Mesendoderm (in vitro differentiated cells): ENCODE data around the gene LEFTY2.

Source experiments
- DNase-seq: peaks from one replicate; pipeline ENCODE4 v3.0.0; 2013
- H2AK5ac ChIP-seq: 2 replicates; pipeline ENCODE4 v1.6.1; 2013; ENCODE audit warnings: low read length, inconsistent platforms
- H2BK120ac ChIP-seq: 2 replicates; pipeline ENCODE4 v1.6.1; 2013; ENCODE audit warnings: low read depth, mild to moderate bottlenecking, low read length, moderate library complexity, mixed read lengths
- H2BK15ac ChIP-seq: replicated peaks from 2 replicates; pipeline ENCODE4 v1.6.1; 2013; ENCODE audit warnings: low read depth, mild to moderate bottlenecking, moderate library complexity
- H2BK5ac ChIP-seq: 2 replicates; pipeline ENCODE4 v1.6.1; 2013; ENCODE audit warnings: low read length, inconsistent platforms
- H3K18ac ChIP-seq: 2 replicates; pipeline ENCODE4 v1.6.1; 2013; ENCODE audit warnings: mild to moderate bottlenecking, low read length, mixed read lengths
- H3K23ac ChIP-seq: one replicate; pipeline ENCODE4 v1.6.1; 2013; ENCODE audit warnings: low read length
- H3K27ac ChIP-seq: 2 replicates; pipeline ENCODE4 v1.5.1; 2013; ENCODE audit warnings: low read depth, mild to moderate bottlenecking, inconsistent platforms, low read length, moderate library complexity
- H3K27me3 ChIP-seq: 2 replicates; pipeline ENCODE4 v1.6.1; 2013; ENCODE audit warnings: low read length, control low read depth, mild to moderate bottlenecking, inconsistent platforms; ENCODE audit not compliant: insufficient read depth, poor library complexity
- H3K36me3 ChIP-seq: 2 replicates; pipeline ENCODE4 v1.6.1; 2013; ENCODE audit warnings: low read length, inconsistent platforms; ENCODE audit not compliant: control insufficient read depth, insufficient read depth
- H3K4ac ChIP-seq: one replicate; pipeline ENCODE4 v1.6.1; 2013; ENCODE audit warnings: low read depth, mild to moderate bottlenecking, low read length, moderate library complexity
- H3K4me1 ChIP-seq: 2 replicates; pipeline ENCODE4 v1.6.1; 2013; ENCODE audit warnings: low read depth, low read length, inconsistent platforms; ENCODE audit not compliant: control insufficient read depth
- H3K4me2 ChIP-seq: 2 replicates; pipeline ENCODE4 v1.6.1; 2013; ENCODE audit warnings: low read length
- H3K4me3 ChIP-seq: 2 replicates; pipeline ENCODE4 v1.5.1; 2013; ENCODE audit warnings: mild to moderate bottlenecking, low read length
- H3K56ac ChIP-seq: one replicate; pipeline ENCODE4 v1.6.1; 2013; ENCODE audit warnings: low read length
- H3K79me1 ChIP-seq: 2 replicates; pipeline ENCODE4 v1.6.1; 2013; ENCODE audit warnings: low read length, inconsistent platforms
- H3K79me2 ChIP-seq: 2 replicates; pipeline ENCODE4 v1.6.1; 2013; ENCODE audit warnings: mild to moderate bottlenecking, low read length; ENCODE audit not compliant: control insufficient read depth, insufficient read depth
- H3K9ac ChIP-seq: 2 replicates; pipeline ENCODE4 v1.6.1; 2013; ENCODE audit warnings: low read length, inconsistent platforms
- H4K5ac ChIP-seq: one replicate; pipeline ENCODE4 v1.6.1; 2013; ENCODE audit warnings: low read length
- H4K8ac ChIP-seq: one replicate; pipeline ENCODE4 v1.6.1; 2013; ENCODE audit warnings: low read depth, mild to moderate bottlenecking, control low read depth, low read length, moderate library complexity
- WGBS: extraction: QIAGEN DNeasy Blood & Tissue Kit; methylation state at CpG from one replicate; pipeline ENCODE4 v1.1.7; 2013; ENCODE audit warnings: low lambda C conversion rate, missing lambda C conversion rate; ENCODE audit not compliant: insufficient coverage; ENCODE audit errors: extremely low coverage; 5-methylcytosine and 5-hydroxymethylcytosine counted together

Gene LEFTY2

DNA sequence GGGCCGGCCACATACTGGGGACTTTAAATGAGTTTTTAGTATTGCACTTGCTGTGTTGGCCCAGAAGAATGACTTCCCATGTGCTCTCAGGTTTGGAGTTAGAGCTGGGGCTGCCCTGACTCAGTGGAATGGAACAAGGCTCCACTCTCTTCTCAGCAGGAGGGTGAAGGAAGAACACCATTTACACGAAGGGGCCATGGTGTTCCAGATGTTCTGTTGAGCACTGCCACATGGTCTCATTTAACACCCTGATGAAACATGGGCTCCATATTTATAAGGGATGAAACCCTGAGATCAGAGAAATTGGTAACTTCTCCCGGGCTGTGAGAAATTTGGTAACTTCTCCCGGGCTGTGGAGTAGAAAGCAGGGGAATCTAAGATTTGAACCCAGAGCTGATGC, 22.7 kb downstream of the LEFTY2 start:
- no peak overlapping the region for H4K5ac ChIP-seq
- no peak overlapping the region for H3K4me3 ChIP-seq
- H2BK5ac ChIP-seq, result no peak overlapping the region
- H3K4me2 ChIP-seq, result no peak overlapping the region
- H2BK15ac ChIP-seq, result no peak overlapping the region
- no CpG with 5 or more reads among the region's 4 CpGs for WGBS
- H3K4ac ChIP-seq, result no peak overlapping the region
- no peak overlapping the region for H3K23ac ChIP-seq
- no peak overlapping the region for H2BK120ac ChIP-seq
- no peaks in the 10 kb centered on the region for H3K27me3 ChIP-seq
- DNase-seq, result no peak
- peaks cover 11% of the 10 kb centered on the region for H3K79me2 ChIP-seq
- peaks cover 3% of the 10 kb centered on the region for H3K4me1 ChIP-seq
- H3K9ac ChIP-seq, result no peak overlapping the region
- peaks cover 20% of the 10 kb centered on the region for H3K79me1 ChIP-seq
- H4K8ac ChIP-seq, result no peak overlapping the region
- no peak overlapping the region for H3K18ac ChIP-seq
- peaks cover 15% of the 10 kb centered on the region for H3K36me3 ChIP-seq
- H2AK5ac ChIP-seq, result no peak overlapping the region
- H3K27ac ChIP-seq, result no peak overlapping the region
- H3K56ac ChIP-seq, result no peak overlapping the region

DNA sequence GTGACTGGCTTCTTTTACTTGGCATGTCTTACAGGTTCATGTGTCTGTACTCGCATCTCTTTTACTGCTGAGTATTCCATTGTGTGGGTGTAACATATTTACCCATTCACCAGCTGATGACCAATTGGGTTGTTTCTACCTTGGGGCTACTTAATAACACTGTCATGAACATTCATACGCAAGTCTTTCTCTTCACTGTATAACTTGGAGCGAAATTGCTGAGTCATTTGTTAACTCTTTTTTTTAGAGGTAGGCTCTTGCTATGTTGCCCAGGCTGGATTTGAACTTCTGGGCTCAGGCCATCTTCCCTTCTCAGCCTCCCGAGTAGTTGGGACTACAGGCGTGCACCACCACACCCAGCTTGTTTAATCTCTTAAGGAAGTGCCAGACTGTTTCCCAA, 23.5 kb downstream of the LEFTY2 start:
- Histone ChIP-seq H3K18ac (no peak overlapping the region), H3K4ac (no peak overlapping the region), H4K5ac (no peak overlapping the region), H3K56ac (no peak overlapping the region), H3K23ac (no peak overlapping the region), H2BK120ac (no peak overlapping the region), H2BK5ac (no peak overlapping the region), H3K36me3 (peaks cover 12% of the 10 kb centered on the region), H3K79me1 (peaks cover 17% of the 10 kb centered on the region), H3K79me2 (peaks cover 4% of the 10 kb centered on the region), H3K9ac (no peak overlapping the region), H2BK15ac (no peak overlapping the region), H3K4me3 (no peak overlapping the region), H3K4me2 (no peak overlapping the region), H3K27ac (no peak overlapping the region), H3K4me1 (peaks cover under 1% of the 10 kb centered on the region), H3K27me3 (no peaks in the 10 kb centered on the region), H4K8ac (no peak overlapping the region), H2AK5ac (no peak overlapping the region)
- DNase-seq, result no peak
- no CpG with 5 or more reads among the region's 5 CpGs for WGBS

DNA sequence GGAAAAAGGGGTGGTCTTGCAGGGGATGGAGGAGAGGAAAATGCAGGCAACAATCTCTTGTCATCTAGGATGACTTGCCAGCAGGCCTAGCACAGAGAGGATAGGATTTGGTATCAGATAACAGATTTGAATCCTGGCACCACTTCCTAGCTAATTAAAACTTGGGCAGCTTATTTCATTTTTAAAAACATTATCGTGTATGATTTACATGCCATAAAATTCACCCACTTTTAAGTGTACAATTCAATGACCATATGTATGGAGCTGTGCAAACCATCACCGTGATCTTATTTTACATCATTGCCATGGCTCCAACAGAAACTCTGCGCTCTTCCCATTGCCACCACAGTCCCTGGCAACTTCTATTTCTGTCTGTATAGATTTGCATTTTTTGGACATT, 23.9 kb downstream of the LEFTY2 start:
- Histone ChIP-seq H3K4me1 (no peaks in the 10 kb centered on the region), H2AK5ac (no peak overlapping the region), H3K23ac (no peak overlapping the region), H2BK5ac (no peak overlapping the region), H3K79me2 (no peaks in the 10 kb centered on the region), H2BK120ac (no peak overlapping the region), H3K27me3 (no peaks in the 10 kb centered on the region), H3K27ac (no peak overlapping the region), H3K79me1 (peaks cover 12% of the 10 kb centered on the region), H2BK15ac (no peak overlapping the region), H3K4me3 (no peak overlapping the region), H3K56ac (no peak overlapping the region), H4K8ac (no peak overlapping the region), H3K4ac (no peak overlapping the region), H3K4me2 (no peak overlapping the region), H3K36me3 (peaks cover 10% of the 10 kb centered on the region), H4K5ac (no peak overlapping the region), H3K9ac (no peak overlapping the region), H3K18ac (no peak overlapping the region)
- no CpG with 5 or more reads among the region's 3 CpGs for WGBS
- DNase-seq, result no peak

DNA sequence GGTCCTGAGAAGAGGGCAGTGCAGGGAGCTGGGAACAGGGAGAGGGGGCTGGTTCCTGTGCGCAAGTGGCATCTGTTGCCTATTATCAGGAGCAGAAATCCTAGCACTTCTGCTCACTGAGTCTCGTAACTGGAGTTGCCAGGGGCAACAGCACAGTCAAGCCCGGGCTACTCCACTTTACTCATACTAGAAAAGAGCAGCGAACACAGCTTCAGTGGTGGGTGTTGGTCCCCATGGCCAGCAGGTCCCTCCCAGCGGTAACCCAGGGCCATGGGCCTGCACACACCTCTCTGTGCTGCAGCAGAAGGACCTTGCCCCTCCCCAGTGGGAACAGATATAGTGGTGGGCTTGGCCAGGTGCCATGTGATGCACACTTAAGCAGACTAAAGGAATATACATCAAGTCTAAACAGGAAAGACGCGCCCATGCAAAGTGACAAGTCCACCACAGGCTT, 25.5 kb downstream of the LEFTY2 start:
- Histone ChIP-seq H3K56ac (no peak overlapping the region), H3K36me3 (peaks cover 5% of the 10 kb centered on the region), H2BK15ac (no peak overlapping the region), H4K5ac (no peak overlapping the region), H3K23ac (no peak overlapping the region), H3K4me2 (no peak overlapping the region), H3K79me1 (peaks cover 3% of the 10 kb centered on the region), H3K4ac (no peak overlapping the region), H3K27ac (no peak overlapping the region), H3K4me1 (peaks cover 3% of the 10 kb centered on the region), H3K18ac (no peak overlapping the region), H3K79me2 (no peaks in the 10 kb centered on the region), H3K4me3 (no peak overlapping the region), H4K8ac (no peak overlapping the region), H3K27me3 (no peaks in the 10 kb centered on the region), H2BK5ac (no peak overlapping the region), H2AK5ac (no peak overlapping the region), H3K9ac (no peak overlapping the region), H2BK120ac (no peak overlapping the region)
- WGBS, result no CpG with 5 or more reads among the region's 7 CpGs
- no peak for DNase-seq

DNA sequence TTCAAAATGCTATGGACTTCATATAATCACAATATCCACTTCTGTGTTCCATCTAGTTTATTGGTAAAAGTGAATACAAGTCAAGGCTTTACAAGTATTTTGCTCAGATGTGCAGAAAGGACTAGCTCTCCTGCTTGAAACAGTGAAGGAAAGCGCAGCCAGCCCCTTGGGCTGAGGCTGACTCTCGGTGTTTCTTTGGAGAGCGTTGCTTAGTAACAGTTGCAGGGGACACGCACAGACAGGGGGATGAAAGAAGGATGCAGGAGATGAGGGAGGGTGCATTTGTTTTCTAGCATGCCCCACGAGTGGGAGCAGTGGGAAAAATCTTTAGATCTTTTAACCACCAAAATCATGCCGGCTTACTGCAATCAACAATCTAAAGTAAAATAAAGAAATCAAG, 26.1 kb downstream of the LEFTY2 start:
- Histone ChIP-seq H3K27me3 (no peaks in the 10 kb centered on the region), H3K4me2 (no peak overlapping the region), H3K18ac (no peak overlapping the region), H3K9ac (no peak overlapping the region), H4K5ac (no peak overlapping the region), H3K4me1 (peaks cover 8% of the 10 kb centered on the region), H3K23ac (no peak overlapping the region), H3K79me1 (peaks cover 2% of the 10 kb centered on the region), H2BK15ac (no peak overlapping the region), H2BK5ac (no peak overlapping the region), H2AK5ac (no peak overlapping the region), H2BK120ac (no peak overlapping the region), H4K8ac (no peak overlapping the region), H3K4me3 (no peak overlapping the region), H3K4ac (no peak overlapping the region), H3K36me3 (peaks cover 4% of the 10 kb centered on the region), H3K27ac (no peak overlapping the region), H3K79me2 (no peaks in the 10 kb centered on the region), H3K56ac (no peak overlapping the region)
- WGBS, result no CpG with 5 or more reads among the region's 6 CpGs
- no peak for DNase-seq

DNA sequence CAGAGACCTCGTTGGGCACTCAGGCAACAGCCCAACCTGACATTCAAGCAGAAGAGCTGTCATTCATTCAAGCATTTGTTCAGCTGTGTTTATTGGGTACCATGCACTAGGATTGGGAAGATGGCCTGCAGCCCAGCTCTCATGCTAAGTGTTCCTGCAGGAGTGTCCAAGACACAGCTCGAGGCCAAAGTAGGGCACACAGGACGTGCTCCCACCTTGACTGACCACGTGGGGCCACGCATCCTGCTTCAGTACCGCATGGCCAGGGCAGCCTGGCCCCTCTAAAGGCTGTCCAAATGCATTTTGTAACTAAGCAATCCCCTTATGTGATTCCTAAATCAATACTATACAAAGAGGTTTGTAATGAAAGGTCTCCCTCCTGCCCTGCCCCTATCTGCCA, 26.6 kb downstream of the LEFTY2 start:
- Histone ChIP-seq H3K56ac (peak overlapping the region; percentile 31), H3K4me2 (no peak overlapping the region), H2BK15ac (no peak overlapping the region), H3K27ac (no peak overlapping the region), H3K9ac (no peak overlapping the region), H2BK120ac (no peak overlapping the region), H3K79me2 (no peaks in the 10 kb centered on the region), H3K79me1 (no peaks in the 10 kb centered on the region), H3K4ac (no peak overlapping the region), H3K4me3 (no peak overlapping the region), H4K8ac (no peak overlapping the region), H3K4me1 (peaks cover 12% of the 10 kb centered on the region), H2BK5ac (no peak overlapping the region), H3K23ac (no peak overlapping the region), H4K5ac (no peak overlapping the region), H3K36me3 (peaks cover under 1% of the 10 kb centered on the region), H3K27me3 (no peaks in the 10 kb centered on the region), H3K18ac (no peak overlapping the region), H2AK5ac (no peak overlapping the region)
- DNase-seq, result no peak
- no CpG with 5 or more reads among the region's 6 CpGs for WGBS
